GM21723 (cell line): ENCODE data around the gene LENG1.

Experiments
- ATAC-seq: cut with Tn5 transposase; IDR thresholded peaks from one replicate; pipeline ENCODE4 v1.9.1; 2021; ENCODE audit warnings: mild to moderate bottlenecking, moderate library complexity; ENCODE audit not compliant: unreplicated experiment

The LENG1 gene

DNA sequence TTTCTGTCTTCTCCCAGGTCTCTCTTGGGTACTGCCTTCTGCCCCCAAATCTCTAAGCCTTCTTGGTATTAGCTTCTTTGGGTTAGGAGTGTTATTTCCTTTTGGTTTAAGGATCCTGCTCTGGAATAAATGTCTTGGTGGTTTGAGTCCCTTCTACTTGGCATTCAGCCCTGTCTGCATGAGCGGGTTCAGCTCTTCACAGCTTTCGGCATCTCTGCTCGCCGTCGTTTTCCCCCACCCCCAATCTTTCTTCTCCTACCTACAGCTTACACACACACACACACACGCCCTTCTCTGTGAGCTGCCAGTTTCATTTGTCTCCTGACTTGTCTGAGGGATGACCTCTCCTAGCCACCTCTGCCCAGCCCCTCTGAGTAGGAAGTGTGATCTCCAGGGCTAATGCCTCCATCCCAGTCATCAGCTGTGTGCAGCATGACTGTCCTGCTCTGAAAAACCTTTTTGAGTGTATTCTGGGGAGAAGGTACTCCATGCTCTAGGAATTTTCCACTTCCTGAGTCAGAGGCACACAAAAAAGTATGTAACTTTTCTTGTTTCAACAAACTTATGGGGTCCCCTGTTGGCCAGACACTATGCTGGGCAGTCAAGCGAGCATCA lies 17.2 kb downstream of the LENG1 start:
- no peak for ATAC-seq

DNA sequence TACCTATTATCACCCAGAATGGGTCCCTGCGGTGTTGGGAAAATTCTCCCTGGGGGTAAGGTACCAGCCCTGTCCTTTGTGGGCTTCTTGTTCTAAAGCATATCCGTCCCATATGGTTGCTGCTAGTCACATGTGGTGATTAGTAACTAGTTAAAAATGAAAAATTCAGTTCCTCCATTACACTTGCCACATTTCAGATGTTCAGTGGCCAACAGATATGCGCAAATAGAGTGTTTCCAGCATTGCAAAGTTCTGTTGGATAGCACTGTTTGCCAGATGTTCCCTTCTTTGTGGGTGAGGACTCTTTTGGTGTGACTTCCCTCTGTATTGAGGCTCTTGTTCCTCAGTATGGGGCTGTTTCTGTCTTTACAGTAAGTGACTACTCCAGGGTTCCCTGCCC lies 18.2 kb downstream of the LENG1 start:
- no peak for ATAC-seq

DNA sequence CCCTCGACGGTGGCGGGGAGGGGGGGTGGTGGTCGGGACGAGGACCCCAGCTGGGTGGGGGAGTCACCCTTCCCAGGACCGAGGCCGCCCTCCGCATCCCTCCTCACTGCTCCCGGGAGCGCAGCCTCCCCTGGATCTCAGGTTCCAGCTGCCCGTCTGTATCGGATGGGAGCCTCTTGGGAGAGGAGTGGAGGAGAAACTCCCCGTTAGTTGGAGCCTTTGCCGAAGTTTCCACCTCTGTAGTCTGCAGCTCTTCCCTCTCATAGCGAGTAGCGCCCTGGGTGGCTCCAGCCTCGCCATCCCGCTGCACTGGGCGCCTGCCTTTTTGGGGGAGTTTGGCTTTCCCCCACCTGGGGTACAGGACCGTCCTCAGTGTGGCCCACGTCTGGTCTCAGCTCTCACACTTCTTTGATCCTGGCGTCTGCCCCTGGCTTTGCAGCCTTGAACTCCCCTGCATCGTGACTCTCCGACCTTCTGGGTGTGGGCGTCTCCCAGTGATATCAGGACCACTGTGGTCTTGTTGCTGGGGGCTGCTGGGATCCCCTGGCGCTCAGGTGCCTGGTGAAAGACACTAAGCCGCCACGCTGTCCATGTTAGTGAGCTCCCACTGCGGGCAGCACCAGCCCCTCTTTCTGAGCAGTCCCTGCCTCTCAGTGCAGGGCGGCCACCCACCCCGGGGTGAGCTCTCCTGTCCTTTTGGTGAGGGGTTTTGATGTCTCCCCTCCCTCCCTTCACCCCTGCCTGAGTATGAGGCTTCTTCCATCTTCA lies 20.8 kb downstream of the LENG1 start:
- ATAC-seq, result no peak

DNA sequence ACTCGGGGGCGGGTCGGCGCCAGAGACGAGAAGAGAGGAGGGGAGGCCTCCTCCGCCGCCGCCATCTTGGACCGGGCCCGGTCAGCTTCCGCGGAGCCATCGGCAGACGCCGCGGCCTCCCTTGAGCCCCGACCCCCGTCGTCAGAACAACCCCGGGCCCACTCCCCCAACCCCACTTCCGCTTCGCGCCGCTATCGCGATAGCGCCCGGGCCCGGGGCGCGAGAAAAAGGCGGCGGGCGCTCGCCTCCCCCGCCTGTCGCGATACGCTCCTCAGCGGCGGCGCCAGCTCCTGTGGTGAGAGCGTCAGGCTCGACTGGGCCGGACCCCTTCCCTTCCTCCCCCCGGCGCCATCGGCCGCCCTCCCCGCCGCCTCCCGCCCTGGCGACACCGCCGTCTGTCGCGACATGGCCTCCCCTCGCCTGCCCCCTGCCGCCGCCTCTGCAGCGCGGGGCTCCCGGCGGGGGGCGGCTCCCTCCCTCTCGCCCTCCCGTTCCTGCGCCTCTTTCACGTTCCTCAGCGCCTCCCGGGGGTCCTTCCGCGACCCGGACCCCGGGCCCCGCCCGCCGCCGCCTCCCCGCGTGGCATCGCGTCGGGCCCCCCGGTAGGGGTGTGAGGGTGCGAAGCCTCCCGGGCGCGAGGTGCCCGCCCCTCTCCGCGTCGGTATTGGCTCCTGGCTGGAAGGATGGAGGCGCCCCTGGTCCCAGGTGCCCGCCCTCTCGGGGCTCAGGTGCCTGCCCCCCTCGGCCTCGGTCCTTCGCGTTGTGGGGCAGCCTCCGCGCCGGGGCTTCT lies 21.6 kb downstream of the LENG1 start, which contains the start of gene CNOT3:
Gene CNOT3 (plus strand): TSS at position 64 of the 790 bp plus-strand sequence. CDS start 5,217 bp downstream, outside the sequence.
- ATAC-seq, result no peak

DNA sequence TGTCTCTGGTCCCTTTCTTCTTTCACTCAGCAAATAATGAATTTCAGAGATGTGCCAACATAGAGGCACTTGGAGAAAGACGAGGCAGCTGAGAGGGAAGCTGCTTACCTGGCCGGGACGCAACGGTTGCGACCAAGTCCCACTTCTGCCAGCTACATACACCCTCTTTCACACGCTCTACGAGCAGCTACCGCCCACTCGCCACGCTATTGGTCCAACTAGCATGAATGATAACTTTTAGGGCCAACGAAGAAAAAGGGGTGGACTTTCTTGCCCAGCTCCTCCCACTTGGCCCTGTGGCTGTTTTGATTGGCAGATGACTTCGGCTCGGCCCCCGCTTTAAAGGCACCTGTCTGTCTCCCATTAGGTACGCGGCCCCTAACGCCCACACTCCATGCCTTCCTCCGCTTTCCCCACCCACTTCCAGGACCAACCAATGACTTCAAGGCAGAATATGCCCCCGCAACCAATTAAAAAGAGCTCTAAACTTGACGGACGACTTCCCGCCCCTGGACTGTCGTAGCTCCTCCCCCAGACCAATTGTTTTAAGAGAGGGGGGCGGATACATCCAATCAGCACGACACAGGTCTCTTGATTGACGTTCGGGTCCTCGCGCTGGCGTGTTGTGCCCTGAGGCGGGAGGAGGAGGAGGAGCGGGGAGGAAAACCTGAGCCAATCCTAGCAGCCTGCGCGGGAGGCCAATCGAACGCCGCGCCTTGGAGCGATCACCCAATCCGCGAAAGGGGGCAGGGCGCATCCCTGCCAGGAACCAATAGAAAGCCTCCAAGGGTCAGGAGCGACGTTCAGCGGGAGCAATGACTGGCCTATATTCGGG lies 22.4 kb downstream of the LENG1 start:
- ATAC-seq, result peak; percentile 76

DNA sequence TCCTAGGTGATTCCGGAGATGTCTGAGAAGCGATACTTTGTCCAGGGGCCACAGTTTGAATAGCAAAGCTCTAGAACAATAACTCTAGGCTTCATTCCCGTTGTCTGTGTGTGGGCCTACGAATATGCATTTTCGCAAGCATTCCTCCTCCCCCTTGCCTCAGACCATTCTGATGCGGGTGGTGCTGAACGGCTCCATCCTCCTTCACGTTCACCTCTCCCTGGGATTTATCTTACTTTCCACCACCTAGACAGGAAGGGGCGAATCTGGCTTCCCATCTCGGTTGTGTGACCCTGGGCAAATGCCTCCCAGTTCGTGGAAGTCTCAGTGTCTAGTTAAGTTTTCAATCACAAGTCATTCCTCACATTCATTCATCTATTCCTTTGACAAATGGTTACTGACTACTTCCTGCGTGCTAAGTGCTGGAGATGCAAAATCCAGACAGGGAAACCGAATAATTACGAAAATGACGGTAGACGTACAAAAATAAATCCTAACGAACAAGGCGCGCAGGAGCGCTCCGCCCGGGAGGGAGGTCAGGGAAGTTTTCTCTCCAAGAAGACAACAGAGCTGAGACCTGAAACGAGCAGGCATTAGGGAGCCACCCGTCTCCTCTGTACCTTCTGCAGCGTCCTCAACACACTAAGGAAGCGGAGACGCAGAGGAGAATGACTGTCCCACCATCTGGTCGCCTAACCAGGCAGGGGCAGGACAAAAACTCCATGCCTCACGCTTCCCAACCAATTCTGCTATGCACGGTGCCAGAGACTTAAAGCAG lies 23.2 kb downstream of the LENG1 start:
- ATAC-seq, result no peak

DNA sequence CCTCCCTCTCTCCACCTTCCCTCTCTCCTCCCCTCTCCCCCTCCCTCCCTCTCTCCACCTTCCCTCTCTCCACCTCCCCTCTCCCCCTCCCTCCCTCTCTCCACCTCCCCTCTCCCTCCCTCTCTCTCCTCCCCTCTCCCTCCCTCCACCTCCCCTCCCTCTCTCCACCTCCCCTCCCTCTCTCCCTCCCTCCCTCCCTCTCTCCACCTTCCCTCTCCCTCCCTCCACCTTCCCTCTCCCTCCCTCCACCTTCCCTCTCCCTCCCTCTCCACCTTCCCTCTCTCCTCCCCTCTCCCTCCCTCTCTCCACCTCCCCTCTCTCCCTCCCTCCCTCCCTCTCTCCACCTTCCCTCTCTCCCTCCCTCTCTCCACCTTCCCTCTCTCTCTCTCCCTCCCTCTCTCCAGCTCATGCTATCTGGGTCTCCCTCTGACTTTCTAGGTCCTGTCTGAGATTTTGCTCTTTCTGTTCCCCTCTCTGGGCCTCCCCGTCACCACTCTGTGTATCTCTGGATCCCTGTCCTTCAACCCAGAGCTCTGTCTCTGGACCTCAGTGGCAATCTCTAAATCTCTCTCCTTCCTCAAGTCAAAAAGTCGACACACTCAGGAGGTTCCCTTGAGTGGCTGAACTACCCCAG lies 25.4 kb downstream of the LENG1 start:
- ATAC-seq, result no peak

DNA sequence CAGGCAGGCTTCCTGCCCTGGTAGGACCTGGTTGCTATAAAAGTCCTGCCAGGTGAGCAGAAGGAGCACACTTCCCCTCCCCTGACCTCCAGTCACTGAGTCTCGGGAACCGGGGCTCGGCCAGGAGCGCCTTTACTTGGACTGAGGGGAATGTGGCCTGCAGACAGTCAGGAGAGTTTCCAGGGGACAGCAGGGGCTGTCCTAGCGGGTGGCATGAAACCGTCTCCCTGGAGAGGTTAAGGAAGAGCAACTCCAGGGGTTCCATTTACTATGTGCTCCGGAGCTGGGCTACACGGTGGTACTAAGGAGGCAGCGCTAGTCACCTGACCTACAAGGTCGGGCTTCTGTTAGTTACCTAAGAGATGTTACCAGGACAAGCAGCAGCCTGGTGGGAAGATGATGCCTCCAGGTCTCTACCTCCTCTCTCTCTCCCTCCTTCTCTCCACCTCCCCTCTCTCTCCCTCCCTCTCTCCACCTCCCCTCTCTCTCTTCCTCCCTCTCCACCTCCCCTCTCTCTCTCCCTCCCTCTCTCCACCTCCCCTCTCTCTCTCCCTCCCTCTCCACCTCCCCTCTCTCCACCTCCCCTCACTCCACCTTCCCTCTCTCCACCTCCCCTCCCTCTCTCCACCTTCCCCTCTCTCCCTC lies 26.1 kb downstream of the LENG1 start:
- ATAC-seq, result no peak

DNA sequence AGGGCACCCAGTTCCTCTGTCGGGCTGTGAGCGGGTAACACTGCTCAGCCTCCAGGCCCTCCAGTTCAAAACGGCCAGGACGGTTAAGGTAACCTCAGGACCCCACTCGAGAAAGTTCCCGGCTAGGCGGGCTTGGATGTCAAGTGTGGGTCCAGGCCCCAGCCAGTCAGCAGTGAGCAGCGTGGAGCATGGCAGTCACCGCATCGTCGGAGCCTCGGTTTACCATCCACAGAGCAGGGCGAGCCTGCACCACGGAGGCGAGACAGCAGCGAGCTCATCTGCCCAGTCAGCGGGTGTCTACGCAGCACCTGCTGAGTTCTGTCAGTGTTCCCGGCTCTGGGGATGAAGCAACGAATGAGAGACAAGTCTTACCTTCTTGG lies 29.9 kb downstream of the LENG1 start:
- ATAC-seq, result no peak

DNA sequence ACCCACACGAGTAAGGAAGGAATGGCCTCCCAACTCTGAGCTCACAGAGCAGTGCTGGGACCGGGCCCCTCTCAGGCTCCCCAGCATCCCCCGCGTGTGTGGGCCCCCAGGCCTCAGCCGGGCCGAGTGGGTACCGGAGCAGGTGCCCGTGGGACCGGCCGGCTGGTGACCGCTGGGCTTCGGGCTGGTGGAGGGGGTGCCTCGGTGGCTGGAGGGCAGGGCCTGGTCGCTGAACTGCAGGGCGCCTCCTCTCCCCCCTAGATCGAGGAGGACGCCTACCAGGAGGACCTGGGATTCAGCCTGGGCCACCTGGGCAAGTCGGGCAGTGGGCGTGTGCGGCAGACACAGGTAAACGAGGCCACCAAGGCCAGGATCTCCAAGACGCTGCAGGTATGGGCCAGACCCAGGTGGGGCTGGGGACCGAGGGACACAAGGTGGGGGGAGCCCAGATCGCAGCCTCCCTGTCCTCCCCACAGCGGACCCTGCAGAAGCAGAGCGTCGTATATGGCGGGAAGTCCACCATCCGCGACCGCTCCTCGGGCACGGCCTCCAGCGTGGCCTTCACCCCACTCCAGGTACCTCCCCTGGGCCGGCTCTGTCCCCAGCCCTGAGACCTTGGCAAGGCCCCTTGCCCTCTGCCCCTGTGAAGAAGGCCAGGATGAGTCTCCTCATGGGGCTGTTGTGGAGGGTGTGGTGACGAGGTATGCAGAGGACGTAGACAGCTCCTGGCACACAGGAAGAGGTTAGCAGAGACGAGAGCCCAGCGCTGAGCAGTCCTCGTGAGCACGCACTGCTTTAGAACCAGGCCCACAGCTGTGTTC lies 30.5 kb downstream of the LENG1 start:
- ATAC-seq, result no peak

DNA sequence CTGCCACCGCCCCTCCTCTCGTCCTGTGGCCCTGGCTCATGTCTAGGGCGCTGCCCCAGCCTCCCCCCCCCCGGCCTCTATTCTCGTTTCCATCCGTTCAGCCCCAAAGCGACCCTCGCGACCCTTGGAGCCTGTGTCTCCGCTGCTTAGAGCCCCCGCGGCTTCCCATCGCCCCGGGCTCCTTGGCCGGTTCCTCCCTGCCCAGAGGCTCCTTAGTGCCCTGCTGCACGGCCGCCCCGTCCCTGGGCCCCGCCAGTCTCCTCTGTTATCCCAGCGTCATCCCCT lies 31.1 kb downstream of the LENG1 start:
- ATAC-seq, result no peak

DNA sequence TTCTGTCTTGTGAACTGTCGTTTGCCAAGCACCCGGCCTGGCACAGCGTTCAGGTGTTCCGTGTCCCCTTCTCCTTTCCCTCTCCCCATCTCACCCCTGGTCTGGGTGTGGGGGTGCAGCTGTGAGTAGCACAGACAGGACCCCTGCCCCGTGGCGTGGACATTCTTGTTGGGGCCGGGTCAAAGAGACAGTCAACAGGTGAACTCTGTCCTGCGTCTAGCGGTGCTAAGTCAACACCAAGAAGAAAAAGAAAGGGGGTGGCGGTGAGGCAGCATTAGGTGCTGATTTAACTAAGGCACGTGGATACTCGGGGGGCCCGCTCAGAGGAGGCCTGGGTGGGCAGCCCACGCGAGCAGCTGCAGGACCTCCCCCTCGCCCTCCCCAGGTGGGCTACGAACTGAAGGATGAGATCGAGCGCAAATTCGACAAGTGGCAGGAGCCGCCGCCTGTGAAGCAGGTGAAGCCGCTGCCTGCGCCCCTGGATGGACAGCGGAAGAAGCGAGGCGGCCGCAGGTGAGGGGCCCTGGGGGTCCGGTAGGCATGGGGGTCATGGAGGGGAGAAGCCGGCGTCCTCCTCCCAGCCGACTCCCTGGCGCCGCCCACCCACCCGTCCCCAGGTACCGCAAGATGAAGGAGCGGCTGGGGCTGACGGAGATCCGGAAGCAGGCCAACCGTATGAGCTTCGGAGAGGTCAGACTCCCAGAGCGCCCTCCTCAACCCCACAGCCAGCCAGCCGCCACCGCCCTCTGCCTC lies 31.7 kb downstream of the LENG1 start:
- no peak for ATAC-seq

DNA sequence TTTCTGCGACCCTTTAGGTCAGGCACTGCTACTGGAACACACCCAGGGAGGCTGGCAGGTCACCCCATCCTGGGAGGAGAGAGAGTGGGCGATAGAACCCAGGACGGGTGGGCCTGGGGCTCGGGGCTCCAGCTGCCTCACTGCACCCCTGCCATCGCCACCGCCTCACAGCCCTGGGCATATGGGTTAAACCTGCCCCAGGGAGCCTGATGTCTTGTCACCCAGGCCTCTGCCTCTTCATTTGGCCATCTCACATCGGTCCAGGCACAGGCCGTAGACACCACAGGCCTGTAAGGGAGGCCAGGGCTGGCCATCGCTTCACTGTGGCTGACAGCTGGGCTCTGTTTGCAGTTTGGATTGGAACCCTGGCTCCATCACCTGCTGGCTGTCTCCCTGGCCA lies 33.8 kb downstream of the LENG1 start:
- ATAC-seq, result no peak

DNA sequence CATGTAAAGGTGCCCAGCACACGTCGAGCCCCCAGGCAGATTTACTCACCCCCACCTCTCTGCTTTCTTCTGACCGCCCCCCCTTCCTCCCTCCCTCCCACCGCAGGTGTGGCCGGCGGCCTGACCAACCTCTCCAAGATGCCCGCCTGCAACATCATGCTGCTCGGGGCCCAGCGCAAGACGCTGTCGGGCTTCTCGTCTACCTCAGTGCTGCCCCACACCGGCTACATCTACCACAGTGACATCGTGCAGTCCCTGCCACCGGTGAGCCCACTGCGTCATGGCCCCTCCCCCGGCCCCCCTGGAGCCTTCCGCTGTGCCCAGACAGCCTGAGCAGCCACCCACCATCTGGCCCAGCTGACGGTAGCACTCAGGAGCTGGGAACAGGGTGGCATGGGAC lies 35.1 kb downstream of the LENG1 start:
- ATAC-seq, result no peak

DNA sequence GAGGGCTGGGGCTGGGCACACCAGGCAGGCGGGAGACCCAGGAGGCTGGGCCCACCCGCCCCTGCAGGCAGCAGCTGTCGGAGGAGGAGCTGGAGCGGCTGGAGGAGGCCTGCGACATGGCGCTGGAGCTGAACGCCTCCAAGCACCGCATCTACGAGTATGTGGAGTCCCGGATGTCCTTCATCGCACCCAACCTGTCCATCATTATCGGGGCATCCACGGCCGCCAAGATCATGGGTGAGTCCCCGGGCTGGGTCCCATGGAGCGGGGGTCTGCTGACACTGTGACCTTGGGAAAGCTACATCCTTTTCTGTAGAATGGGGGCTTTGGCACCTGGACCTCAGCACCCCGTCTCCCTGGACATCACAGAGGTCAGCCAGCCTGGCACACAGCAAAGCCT lies 35.8 kb downstream of the LENG1 start:
- no peak for ATAC-seq

DNA sequence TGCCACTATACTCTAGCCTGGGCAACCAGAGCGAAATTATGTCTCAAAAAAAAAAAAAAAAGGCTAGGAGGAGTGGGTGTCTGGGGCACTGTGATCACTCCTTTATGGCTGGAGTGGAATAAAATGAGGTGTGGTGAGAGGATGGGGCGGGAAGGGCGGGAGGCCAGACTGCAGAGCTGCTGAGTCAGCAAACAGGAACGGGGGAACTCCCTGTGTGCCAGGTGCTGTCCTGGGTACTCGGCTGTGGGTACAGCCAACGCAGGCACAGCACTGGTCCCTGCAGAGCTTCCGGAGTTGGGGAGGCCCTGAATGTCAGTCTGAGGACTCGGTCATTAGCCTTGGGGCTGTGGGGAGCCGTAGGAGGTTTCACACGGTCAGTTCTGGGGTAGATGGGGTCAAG lies 38.3 kb downstream of the LENG1 start:
- ATAC-seq, result no peak

DNA sequence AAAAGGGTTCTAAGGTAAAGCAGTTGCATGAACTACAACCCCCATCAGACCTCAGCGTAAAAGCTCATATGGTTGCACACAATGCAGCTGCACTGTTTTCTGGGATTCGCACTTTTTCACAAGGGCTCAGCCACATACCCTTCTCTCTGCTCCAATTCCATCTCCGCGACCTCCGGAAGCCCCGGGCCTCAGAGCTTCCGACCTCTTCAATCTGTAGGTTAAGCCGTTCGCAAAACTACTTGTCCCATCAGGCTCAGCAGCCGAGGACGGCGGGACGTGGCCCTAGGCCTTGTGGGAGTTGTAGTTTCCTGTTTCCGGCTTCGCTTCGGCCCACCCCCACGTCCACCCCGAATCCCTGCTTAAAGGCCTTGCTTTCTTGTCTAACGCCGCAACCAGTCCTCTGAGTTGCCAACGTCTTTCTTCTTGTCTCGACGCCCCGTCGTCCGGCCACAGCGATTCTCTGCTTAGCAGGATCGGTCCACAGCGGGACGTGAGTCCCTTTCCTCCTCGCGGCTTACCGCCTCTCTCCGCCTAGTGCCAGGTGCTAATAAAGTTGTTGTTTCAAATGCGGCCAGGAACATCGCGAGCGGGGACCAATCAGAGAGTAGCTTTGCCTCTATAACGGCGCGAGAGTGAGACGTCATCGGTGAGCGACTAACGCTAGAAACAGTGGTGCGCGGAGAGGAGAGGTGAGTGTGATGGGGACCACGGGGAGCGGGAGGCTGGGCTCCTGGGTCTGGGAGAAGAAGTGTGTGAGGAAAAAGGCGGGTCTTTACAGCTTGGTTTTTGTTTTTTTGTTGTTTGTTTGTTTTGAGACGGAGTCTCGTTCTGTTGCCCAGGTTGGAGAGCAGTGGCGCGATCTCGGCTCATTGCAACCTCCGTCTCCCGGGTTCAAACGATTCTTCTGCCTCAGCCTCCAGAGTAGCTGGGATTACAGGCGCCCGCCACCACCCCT lies 44.1 kb downstream of the LENG1 start, which contains the start of the genes PRPF31 and TFPT:
Gene PRPF31 (plus strand): TSS at position 646 of the 955 bp plus-strand sequence. CDS start 2,525 bp downstream, outside the sequence.
Gene TFPT (minus strand): TSS at position 549 of the 955 bp plus-strand sequence. CDS start 388 bp downstream, at position 161.
- ATAC-seq, result peak; percentile 84
